ENCODE results near the gene ZNF273. TPM values are rescaled to one million over a fixed set of nuclear protein-coding genes. Genes with fewer than 3 reads are reported as not detected.
A peak's percentile ranks its signal among the peaks of the same experiment; 100 is the strongest.

Gene ZNF273
- total and polyA plus RNA-seq, 2 experiments from 2014 or later = 2.1 to 4.8 TPM

GRCh38 chr7:64881461-64882287 is 21.4 kb upstream of the ZNF273 start:
- H3F3A ChIP-seq (ENCODE audit: insufficient read depth) = no peaks in the 10 kb centered on the region
- peak overlapping the region; percentile 65 for H3K4me3 ChIP-seq
- H3K27me3 ChIP-seq (replicated peaks; ENCODE audit: insufficient read depth) = no peaks in the 10 kb centered on the region
- H3K79me2 ChIP-seq (ENCODE audit: insufficient read depth) = no peaks in the 10 kb centered on the region
- 73 to 77% methylated on average over 24 to 26 of the region's 26 CpGs for WGBS, 2 experiments (ENCODE audit: low coverage in 1 of 2, low lambda C conversion rate in 2 of 2, missing lambda C conversion rate in 2 of 2)
- peak overlapping the region; percentile 66 for H3K4me2 ChIP-seq (ENCODE audit: unreplicated experiment)
- no peaks in the 10 kb centered on the region for H3K9me2 ChIP-seq (ENCODE audit: insufficient read depth)
- no peaks in the 10 kb centered on the region for H3K4me1 ChIP-seq (ENCODE audit: insufficient read depth)
- peak overlapping the region; percentile 62 for H3K9ac ChIP-seq
- H4K20me1 ChIP-seq (ENCODE audit: insufficient read depth) = no peaks in the 10 kb centered on the region
- TF ChIP-seq EZH2 (IDR thresholded peaks at IDR 0.05; ENCODE audit: insufficient read depth, poor library complexity, severe bottlenecking) (no peak), EZH2phosphoT487 (IDR thresholded peaks at IDR 0.05; ENCODE audit: insufficient read depth, low read depth) (no peak)
- no peak overlapping the region for H3K27ac ChIP-seq
- no peaks in the 10 kb centered on the region for H3K9me3 ChIP-seq (ENCODE audit: low read depth)
- H3K36me3 ChIP-seq (ENCODE audit: low read depth) = no peaks in the 10 kb centered on the region
- in situ Hi-C loops (cut with MboI) = no loop called here
- no peak for DNase-seq
- peak overlapping the region; percentile 82 for H2AFZ ChIP-seq

- H3K9me2 ChIP-seq (ENCODE audit: insufficient read depth) = no peaks in the 10 kb centered on the region
- no peaks in the 10 kb centered on the region for H3K36me3 ChIP-seq (ENCODE audit: low read depth)
- no peaks in the 10 kb centered on the region for H4K20me1 ChIP-seq (ENCODE audit: insufficient read depth)
- peak overlapping the region; percentile 65 for H3K4me3 ChIP-seq
- DNase-seq = peak; percentile 90
- H3K79me2 ChIP-seq (ENCODE audit: insufficient read depth) = no peaks in the 10 kb centered on the region
- no peaks in the 10 kb centered on the region for H3K27me3 ChIP-seq (replicated peaks; ENCODE audit: insufficient read depth)
- H3K9ac ChIP-seq = peak overlapping the region; percentile 62
- peak overlapping the region; percentile 66 for H3K4me2 ChIP-seq (ENCODE audit: unreplicated experiment)
- in situ Hi-C loops (cut with MboI) = no loop called here
- TF ChIP-seq EZH2 (IDR thresholded peaks at IDR 0.05; ENCODE audit: insufficient read depth, poor library complexity, severe bottlenecking) (no peak), EZH2phosphoT487 (IDR thresholded peaks at IDR 0.05; ENCODE audit: insufficient read depth, low read depth) (no peak)
- peak overlapping the region; percentile 82 for H2AFZ ChIP-seq
- no peaks in the 10 kb centered on the region for H3K9me3 ChIP-seq (ENCODE audit: low read depth)
- H3K27ac ChIP-seq = no peak overlapping the region
- H3K4me1 ChIP-seq (ENCODE audit: insufficient read depth) = no peaks in the 10 kb centered on the region
- WGBS, 2 experiments (ENCODE audit: low coverage in 1 of 2, low lambda C conversion rate in 2 of 2, missing lambda C conversion rate in 2 of 2) = 2 to 3% methylated on average over 54 to 55 of the region's 55 CpGs
- H3F3A ChIP-seq (ENCODE audit: insufficient read depth) = no peaks in the 10 kb centered on the region
Measured at GRCh38 chr7:64882341-64883112, 20.5 kb upstream of the ZNF273 start.

- in situ Hi-C loops (cut with MboI) = no loop called here
- Histone ChIP-seq H3K9me2 (ENCODE audit: insufficient read depth) (no peaks in the 10 kb centered on the region), H3K4me1 (ENCODE audit: insufficient read depth) (no peaks in the 10 kb centered on the region), H3K9me3 (ENCODE audit: low read depth) (no peaks in the 10 kb centered on the region), H3K27me3 (replicated peaks; ENCODE audit: insufficient read depth) (no peaks in the 10 kb centered on the region), H3K79me2 (ENCODE audit: insufficient read depth) (no peaks in the 10 kb centered on the region), H3K4me3 (peak overlapping the region; percentile 65), H4K20me1 (ENCODE audit: insufficient read depth) (no peaks in the 10 kb centered on the region), H3K27ac (no peak overlapping the region), H3F3A (ENCODE audit: insufficient read depth) (no peaks in the 10 kb centered on the region), H2AFZ (peak overlapping the region; percentile 82), H3K4me2 (ENCODE audit: unreplicated experiment) (peak overlapping the region; percentile 66), H3K9ac (peak overlapping the region; percentile 62), H3K36me3 (ENCODE audit: low read depth) (no peaks in the 10 kb centered on the region)
- peak; percentile 33 for DNase-seq
- TF ChIP-seq EZH2phosphoT487 (IDR thresholded peaks at IDR 0.05; ENCODE audit: insufficient read depth, low read depth) = no peak
- no peak for TF ChIP-seq EZH2 (IDR thresholded peaks at IDR 0.05; ENCODE audit: insufficient read depth, poor library complexity, severe bottlenecking)
- 20 to 26% methylated on average over 38 of the region's 38 CpGs for WGBS, 2 experiments (ENCODE audit: low coverage in 1 of 2, low lambda C conversion rate in 2 of 2, missing lambda C conversion rate in 2 of 2)
Measured at GRCh38 chr7:64883113-64883905, 19.8 kb upstream of the ZNF273 start.
